GM21717 (cell line): ENCODE measurements around the gene PDE5A.

Source experiments
- ATAC-seq: cut with Tn5 transposase; IDR thresholded peaks from one replicate; pipeline ENCODE4 v1.9.1; 2021; ENCODE audit warnings: mild to moderate bottlenecking, moderate library complexity; ENCODE audit not compliant: unreplicated experiment

Gene PDE5A

DNA sequence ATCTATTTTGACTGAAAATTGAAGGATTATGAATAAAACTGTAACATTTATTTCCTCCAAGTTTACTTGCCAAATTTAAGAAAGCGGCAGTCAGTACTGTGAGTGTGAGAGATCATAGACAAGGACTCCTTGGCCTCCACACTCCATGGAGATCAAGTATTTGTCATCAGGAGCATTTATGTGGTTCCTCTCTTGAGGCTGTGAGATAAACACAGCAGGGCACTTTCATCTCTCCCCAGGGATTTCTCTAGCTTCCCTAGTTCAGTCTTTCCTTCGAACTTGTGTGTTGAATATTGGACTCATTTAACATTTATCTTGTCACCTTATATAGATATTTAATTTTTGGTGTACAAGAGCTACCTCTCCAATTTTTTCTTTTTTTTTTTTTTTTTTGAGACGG is 40.8 kb downstream of the PDE5A start:
- ATAC-seq = no peak

DNA sequence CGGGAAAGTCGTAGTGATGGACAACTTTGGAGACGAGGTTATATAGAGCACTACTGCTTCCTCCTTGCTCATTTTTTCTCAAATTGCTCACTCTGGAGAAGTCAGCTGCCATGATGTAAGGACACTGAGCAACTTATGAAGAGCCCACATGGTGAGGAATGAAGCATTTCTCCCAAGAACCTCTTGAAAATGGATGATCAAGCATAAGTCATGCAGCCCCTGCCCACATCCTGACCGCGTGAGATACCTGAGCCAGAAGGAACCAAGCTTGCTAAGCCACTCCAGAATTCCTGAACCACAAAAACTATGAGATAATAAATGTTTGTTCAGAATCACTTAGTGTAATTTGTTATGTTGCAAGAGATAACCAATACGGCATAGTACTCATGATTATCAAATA is 42.8 kb downstream of the PDE5A start:
- no peak for ATAC-seq

DNA sequence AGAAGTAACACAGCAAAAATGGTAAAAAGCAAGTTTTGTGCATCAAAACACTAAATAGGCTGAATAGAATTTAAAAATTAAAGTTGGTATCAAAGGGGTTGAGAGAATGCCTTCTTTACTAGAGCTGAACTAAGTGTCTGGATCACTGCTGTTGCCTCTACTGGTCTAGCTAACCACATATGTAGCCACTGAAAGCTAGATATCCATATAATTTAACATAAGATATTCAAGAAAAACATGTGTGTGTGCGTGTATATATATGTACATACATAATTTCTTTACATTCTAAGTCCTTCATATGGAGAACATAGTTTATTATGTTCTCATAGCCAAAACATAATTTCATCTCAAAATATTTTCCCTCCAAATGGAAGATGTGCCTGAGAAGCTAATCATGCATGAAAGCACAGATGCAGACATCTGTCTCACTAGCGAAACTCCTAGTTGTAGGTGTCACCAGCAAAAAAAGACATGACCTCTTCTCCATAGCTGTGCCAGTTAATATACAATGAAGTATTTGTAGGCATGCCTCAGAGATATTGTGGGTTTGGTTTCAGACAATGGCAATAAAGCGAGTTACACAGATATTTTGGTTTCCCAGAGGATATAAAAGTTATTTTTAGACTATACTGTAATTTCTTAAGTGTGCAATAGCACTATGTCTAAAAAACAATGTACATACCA is 47.3 kb downstream of the PDE5A start:
- ATAC-seq = no peak

DNA sequence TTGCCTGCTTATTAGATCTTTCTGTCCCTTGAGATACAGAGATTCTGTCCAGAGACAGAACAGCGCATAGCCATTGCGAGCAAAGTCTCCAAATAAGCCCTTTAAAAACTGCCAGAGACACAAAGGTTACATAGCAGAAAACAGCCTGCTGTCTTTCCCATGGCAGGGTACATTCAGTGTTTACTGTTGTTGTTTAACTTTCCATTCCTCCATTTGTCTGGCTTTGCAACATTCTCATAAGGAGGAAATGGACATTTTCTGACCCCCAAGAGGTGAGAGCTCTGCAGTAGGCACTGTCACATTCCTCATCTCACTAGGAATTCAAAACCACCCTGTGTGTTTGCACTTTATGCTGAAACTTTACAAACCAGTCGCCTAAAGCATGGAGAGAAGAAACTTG is 48.3 kb downstream of the PDE5A start:
- ATAC-seq = no peak

DNA sequence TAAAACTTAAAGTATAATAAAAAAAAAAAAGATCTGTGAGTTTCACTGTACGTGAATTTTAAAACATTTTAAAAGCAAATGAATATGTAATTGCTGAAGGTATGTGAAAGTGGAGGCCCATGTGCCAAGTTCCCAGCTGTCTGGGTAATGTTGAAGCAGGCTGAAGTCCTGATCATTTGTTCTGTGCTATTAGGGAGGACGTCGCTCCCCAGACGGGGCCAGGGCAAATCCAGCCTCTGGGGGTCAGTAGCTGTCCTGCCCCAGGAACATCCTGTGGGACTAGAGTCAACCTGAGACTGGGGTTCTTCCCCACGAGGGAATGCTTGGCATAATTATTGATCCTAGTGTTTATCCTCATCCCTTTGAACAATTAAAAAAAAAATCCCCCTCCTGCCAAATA is 48.8 kb downstream of the PDE5A start:
- ATAC-seq = no peak

DNA sequence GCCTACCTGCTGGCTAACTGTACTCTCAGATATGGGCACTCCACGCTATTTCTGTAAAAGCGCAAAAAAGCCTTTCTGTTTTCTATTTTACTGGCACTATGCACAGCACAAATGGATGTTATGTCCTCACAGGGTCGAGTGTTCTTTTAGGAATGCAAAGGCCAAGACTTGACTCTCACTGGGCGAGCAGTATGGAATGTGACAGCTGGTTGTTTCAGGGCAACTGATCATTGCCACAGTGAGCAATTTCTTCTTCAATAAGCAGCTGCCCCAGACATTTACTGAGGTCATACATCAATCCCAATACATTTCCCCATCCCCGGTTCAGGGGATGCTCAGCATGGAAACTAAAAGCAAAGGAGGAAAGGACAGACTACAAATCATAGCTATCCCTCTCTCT is 58.2 kb downstream of the PDE5A start:
- no peak for ATAC-seq

DNA sequence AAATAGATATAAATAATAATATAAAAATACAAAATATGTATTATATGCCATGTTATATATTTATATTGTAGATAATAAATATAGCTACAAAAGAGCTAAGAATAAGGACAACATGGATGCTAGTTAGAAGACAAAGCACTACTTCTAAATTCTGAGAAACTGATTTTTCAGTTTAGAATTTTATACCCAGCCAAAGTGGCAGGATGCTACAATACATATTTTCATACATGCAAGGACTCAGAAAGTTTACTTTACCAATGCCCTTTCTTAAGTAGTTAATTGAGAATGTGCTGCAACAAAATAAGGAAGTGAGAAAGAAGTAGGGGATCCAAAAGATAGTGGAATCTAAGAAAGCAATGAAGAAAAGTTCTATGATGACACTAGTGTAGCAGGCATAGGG is 64.5 kb downstream of the PDE5A start:
- no peak for ATAC-seq

DNA sequence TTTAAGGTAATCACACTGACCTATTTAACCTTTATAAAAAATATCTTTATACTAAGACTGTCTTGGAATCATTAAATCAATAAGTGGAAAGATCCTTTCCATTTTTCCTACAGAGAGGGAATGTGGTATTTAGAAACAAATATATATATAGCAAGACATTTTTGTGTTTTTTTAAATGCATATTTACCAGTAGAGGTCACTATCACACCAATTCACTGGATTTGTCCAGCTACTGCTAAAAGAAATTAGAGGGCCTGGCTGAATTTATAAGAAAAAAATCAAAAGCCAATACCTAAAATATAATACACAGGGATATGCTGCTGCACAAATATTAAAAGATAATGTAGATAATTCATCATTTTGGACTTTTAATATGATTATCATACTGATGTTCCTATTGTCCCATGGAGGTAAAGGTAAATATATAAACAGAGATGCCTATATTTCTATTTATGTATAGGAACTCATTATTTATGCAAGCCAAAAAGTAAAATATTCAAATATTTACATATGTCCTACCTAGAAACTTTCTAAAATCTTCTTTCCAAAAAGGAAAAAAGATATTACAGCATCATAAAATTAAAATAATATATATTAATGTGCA is 69.5 kb downstream of the PDE5A start:
- ATAC-seq = no peak

DNA sequence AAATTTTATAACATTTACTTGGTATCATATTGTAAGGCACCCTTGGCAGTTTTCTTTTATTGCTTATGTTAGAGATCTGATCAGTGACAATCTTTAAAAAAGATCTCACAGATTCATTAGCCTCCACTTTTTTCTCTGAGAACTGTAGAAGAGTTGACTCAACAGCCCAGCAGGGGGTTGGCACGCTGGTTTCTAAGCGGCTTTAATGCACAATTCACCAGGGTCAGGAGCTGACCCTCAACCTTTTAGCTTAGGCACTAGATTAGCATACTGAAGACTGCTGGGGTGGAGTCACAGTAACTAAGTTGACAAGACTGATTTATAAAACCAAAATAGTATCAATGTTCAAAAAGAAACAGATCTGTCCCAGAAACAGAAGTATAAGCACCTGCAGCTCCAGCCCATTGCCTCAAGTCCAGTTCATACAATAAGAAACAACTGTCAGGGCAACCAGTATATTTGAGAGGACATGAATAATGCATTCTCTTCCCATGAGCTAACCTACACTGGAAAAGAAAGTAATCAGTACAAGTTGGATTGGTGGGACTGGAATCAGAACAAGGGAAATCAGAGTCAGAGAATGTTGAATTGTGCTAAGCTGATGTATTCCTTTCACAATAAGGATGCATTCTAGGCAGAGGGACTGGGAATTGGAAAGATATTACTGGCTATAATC is 77.6 kb downstream of the PDE5A start:
- no peak for ATAC-seq

DNA sequence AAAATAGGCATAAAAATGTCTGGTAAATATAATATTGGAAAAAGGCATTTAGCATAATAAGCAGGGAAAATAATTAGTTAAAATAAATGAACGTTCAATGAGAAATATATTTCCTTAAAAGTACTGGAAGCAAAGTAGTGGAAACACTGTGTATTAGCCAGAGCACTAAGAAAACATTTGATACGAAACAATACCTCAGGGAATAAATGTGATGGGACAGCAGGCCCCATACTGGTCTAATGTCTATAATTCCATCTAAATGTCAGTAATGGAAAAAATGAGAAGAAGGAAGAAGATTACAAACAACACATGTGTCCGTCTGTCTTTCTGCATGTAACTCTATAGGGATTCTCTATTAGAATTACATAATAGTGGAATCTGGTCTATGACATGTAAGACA is 79.0 kb downstream of the PDE5A start:
- ATAC-seq = no peak

DNA sequence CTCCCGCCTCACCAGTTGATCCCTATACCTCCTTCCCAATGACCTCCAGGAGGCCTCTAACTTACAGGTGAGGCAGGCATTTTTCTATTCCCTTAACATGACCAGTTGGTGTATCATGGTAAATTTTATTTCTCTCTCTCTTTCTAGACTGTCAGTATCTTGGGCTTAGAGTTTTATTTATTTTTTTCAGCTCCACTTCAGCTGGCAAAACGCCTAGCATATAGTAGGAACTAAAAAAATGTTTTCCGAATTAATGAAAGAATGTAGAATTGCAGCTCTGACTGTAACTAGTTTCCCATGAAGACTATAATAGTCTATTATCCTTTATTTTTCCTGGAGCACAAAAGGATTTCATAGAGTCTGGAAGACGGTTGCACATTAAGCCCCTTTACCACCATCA is 84.8 kb downstream of the PDE5A start:
- ATAC-seq = no peak

DNA sequence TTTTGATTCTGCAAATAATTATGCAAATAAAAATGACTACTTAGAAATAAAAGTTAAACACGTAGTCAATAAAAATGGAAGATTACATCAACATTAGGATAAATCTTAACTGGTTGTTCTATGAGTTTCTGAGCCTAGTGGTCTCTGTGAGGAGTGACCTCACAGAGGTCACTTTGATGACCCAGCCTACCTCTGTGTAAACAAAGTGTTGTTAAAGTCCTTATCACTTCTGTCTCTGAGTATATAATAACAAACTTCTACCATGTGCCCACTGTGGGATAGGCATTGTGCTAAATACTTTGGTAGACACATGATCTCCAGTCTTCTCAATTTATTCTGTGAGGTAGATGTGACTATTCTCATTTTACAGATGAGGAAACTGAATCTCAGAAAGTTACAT is 85.4 kb downstream of the PDE5A start:
- ATAC-seq = no peak

DNA sequence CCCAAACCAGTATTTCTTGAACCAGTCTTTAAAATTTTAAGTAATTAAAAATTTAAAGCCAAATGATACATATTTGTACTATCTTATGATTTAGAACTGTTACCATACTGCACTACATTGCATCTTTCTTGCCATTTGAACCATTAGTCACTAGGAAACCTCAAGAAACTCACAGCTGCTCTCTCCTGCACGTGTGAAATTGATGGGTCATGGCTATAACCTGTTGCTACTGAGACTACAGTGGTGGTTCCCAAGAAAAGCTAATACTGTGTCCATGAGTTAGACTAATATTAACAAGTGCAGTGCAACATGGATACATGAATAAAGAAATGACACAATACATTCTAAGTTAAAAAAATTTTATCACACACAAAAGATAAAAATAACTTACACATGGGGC is 88.4 kb downstream of the PDE5A start:
- ATAC-seq = no peak

DNA sequence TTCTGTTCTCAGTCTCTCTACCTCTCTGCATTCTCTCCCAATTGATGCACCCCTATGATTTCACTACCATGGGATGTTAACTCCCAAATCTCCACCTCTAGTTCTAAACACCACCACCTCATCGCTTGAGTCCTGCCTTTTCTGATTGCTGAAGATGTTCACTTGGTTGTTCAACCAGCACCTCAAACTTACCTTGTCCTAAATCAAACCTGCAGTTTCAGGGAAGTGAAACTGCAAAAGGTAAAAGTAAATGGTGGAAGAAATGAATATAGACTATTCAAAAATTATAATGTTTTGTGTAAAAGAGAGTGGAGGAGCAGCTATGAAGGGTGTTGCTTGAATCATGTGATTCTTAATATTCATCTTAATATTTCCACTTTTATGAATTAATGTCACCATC is 91.0 kb downstream of the PDE5A start:
- ATAC-seq = no peak

DNA sequence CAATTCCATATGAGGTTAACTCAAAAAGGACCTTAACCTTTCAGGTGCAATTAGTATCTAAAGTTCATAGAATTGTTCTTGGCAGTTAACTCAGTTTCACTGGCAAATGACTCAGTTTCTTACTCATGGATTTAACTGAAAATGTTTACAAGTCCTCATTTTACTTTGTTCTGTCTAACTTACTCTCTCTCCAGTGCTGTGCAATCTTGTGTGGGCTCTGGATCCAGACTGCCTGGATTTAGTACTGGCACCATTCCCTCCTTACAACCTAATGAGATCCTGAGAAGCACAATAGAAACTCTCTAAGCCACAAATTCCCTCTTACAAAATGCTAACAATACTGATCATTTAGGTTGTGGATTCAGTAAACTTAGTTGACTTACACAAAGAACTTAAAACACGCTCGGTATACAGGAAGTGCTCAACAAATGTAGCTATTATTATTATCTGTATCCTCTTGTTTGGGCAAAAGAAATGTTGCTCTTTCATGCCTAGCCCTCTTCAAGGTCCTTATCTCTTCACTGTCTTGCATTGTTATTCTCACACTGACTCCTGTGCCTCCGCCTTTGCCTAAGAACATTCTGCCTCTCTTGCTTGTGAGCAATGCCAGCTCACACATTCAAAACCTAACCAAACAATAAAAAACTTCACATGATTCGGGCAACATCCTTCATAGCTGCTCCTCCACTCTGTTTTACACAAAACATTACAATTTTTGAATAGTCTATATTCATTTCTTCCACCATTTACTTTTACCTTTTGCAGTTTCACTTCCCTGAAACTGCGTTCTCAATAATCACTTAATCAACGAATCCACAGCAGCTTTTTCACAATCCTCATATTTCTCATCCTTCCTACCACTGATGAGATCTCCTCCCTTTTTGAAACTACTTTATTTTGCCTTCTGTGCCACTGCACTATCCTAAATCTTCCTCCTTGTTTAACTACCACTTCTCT is 91.8 kb downstream of the PDE5A start:
- peak; percentile 51 for ATAC-seq

DNA sequence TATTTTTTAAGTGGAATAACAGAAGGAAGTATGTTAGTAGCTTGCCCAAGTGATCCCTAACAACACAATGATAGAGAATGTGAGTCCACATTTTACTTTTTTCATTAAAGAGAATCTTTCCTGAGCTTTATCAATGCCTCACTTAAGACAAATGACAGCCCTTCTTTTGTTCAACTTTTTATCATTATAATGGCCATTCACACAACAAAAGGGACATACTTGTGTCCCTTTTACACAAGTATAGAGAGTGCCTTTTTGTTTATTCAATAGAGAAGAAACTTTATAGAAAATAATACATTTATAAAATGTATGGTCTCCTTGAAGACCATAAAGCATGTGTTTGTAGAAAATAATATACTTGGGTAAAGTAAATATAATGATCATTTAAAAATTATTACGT is 96.3 kb downstream of the PDE5A start:
- no peak for ATAC-seq

DNA sequence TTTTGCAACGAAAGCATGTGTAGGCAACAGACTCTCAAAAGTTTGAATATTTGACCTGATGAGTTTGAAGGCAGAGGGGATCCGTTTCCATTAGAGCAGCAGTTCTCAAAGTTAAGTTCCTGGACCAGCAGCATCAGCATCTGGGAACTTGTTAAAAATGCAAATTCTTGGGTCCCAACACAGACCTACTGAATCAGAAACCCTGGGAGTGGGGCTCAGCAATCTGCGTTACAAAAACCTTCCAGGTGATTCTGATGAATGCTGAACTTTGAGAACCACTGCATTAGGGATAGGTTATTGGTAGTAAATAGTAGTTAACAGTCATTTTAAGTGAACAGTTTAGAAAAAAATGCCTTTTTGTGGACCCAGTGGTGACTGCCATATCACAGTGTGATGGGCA is 98.8 kb downstream of the PDE5A start:
- ATAC-seq = no peak

DNA sequence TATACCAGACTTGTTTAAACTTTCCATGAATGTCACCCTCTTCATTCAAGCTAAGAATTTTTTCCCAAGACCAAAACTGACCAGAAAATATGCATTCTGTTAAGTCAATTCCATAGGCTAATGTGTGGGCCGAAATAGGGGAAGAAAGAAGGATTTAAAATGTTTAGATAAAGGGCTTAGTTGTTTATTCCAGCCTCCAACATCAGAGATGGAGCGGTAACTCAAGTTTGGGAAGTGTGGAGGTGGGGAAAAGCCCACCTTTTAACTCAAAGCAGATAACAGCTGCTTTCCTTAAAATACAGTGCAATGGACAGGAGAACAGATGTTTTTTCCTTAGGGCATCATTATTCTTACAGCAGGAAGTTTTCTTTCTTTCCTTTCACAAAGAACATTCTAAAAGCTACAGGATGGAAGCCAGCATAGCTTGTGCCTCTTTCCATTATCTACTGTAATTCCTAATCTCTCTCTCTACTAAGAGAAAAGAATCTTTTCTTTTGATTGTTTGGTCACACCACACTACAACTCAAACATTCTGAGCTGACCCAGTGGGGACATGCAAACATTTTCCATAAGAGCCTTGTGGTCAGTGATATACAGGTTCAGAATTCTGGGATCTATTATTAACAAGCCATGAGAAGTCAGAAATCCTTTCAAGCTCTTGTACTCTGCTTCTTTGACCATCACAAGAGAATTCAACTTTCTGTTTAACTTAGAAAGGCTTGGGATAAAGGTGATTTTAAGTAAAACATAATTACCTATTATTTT is 101.6 kb downstream of the PDE5A start:
- no peak for ATAC-seq

DNA sequence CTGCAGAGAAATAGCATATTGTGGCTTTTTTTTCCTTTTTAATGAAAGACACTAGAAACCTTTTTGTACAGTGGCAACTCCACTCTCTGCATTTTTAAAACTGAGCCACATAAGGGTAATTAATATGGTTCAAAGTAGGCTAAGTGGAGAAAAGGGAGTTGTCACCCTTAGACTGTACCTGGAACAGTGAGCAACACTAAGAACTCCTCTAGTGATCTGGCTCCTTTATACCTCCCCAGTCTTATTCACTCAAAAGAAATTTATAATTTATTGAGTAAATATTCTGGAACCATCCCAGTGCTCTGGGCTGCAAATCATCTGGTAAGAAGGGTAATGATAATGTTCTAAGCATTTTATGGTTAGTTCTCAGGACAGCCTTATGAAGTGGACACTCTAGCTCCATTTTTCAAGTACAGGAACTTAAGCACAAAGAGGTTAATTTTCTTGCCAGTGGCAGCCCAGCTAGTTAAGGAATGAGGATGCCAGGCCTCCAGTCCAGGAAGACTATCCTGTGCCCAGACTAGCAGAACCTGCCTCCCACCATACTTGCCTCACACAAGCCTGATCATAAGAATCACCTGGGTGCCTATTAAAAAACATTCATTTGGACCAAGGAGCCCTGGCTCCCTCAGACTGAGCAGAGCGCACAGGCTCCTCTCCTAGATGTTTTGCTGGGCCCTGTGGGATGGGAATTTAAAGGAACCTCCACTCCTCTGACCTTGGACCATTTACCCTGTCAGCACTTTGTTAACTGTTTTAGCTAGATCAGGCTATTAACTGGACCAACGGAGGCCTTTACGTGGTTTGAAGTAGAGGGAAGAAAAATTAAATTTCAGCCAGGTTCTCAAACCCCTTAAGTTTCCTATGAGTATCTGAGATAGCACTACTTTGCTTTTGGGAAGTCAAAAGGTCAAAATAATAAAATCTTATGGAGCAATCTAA is 102.6 kb downstream of the PDE5A start:
- no peak for ATAC-seq
